ENCODE measurements around the gene C9.
A peak's percentile ranks its signal among the peaks of the same experiment; 100 is the strongest.

C9 gene

GRCh38 chr5:39254671-39255070 lies 109.6 kb downstream of the C9 start:
- H3K9me3 ChIP-seq (ENCODE audit: control insufficient read depth, insufficient read depth, low read depth, low read length), result no peaks in the 10 kb centered on the region
- H3K36me3 ChIP-seq (ENCODE audit: control insufficient read depth in 2 of 2, insufficient read depth in 1 of 2, low read length in 2 of 2), result no peaks in the 10 kb centered on the region
- no peak overlapping the region for H3K4me3 ChIP-seq (ENCODE audit: low read depth, low read length)
- H3K27ac ChIP-seq (ENCODE audit: extremely low read depth, low read depth, low read length), result no peak overlapping the region
- no peaks in the 10 kb centered on the region for H3K4me1 ChIP-seq (ENCODE audit: control insufficient read depth, insufficient read depth, low read length)
- ChIA-PET CTCF (interaction anchor here (0.6 kb wide), 2 partner anchors 16 to 28 kb away, joined by 3 read pairs; no protein-coding TSS in a partner anchor), POLR2A (no interaction called here)
- TF ChIP-seq PRDM1 (tag by site-specific recombination; IDR thresholded peaks at IDR 0.05) (peak; percentile 42; the same call in 1 of the 2 replicates), ZNF404 (tag by site-specific recombination; IDR thresholded peaks at IDR 0.05) (no peak)

DNA sequence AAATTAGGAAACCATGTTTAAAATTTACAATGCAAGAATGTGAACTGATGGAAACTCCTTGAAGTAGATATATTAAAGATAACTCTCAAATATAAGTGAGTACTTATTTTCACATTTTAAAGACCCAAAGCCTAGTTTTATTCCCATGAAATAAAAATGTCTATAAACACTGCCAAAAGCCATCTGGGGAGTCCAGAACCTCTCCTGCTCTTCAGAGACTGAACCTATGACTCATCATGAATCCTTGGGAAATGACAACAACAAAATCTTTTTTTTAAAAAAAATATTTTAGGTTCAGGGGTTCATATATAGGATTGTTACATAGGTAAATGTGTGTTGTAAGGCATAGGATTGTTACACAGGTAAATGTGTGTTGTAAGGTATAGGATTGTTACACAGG lies 111.1 kb downstream of the C9 start:
- ChIA-PET POLR2A (no interaction called here), CTCF (no interaction called here)
- H3K36me3 ChIP-seq (ENCODE audit: control insufficient read depth in 2 of 2, insufficient read depth in 1 of 2, low read length in 2 of 2), result no peaks in the 10 kb centered on the region
- no peak overlapping the region for H3K27ac ChIP-seq (ENCODE audit: extremely low read depth, low read depth, low read length)
- H3K4me3 ChIP-seq (ENCODE audit: low read depth, low read length), result no peak overlapping the region
- no peak for TF ChIP-seq ZNF610 (tag by site-specific recombination; IDR thresholded peaks at IDR 0.05; ENCODE audit: borderline replicate concordance)
- TF ChIP-seq WT1 (tag by site-specific recombination; IDR thresholded peaks at IDR 0.05), result no peak
- H3K9me3 ChIP-seq (ENCODE audit: control insufficient read depth, insufficient read depth, low read depth, low read length), result no peaks in the 10 kb centered on the region
- H3K4me1 ChIP-seq (ENCODE audit: control insufficient read depth, insufficient read depth, low read length), result no peaks in the 10 kb centered on the region

GRCh38 chr5:39249564-39250274 lies 114.6 kb downstream of the C9 start:
- no peak overlapping the region for H3K4me3 ChIP-seq (ENCODE audit: low read depth, low read length)
- H3K36me3 ChIP-seq (ENCODE audit: control insufficient read depth in 2 of 2, insufficient read depth in 1 of 2, low read length in 2 of 2), result no peaks in the 10 kb centered on the region
- H3K27ac ChIP-seq (ENCODE audit: extremely low read depth, low read depth, low read length), result no peak overlapping the region
- no peaks in the 10 kb centered on the region; the same call in 1 of the 2 replicates for H3K9me3 ChIP-seq (ENCODE audit: control insufficient read depth, insufficient read depth, low read depth, low read length)
- no peaks in the 10 kb centered on the region for H3K4me1 ChIP-seq (ENCODE audit: control insufficient read depth, insufficient read depth, low read length)
- TF ChIP-seq ZNF280C (tag by site-specific recombination; IDR thresholded peaks at IDR 0.05) (no peak), ZNF529 (tag by site-specific recombination; IDR thresholded peaks at IDR 0.05; ENCODE audit: insufficient replicate concordance) (no peak), ZNF10 (tag by site-specific recombination; IDR thresholded peaks at IDR 0.05) (no peak), KLF10 (tag by site-specific recombination; IDR thresholded peaks at IDR 0.05) (no peak), ZNF549 (tag by site-specific recombination; IDR thresholded peaks at IDR 0.05) (no peak), ZNF292 (tag by site-specific recombination; IDR thresholded peaks at IDR 0.05; ENCODE audit: borderline replicate concordance, low read depth) (no peak), KLF1 (tag by site-specific recombination; IDR thresholded peaks at IDR 0.05) (no peak), GLIS1 (tag by site-specific recombination; IDR thresholded peaks at IDR 0.05) (no peak), ZNF280D (tag by site-specific recombination; IDR thresholded peaks at IDR 0.05) (no peak), ZNF645 (tag by site-specific recombination; IDR thresholded peaks at IDR 0.05) (no peak), ZNF311 (tag by site-specific recombination; IDR thresholded peaks at IDR 0.05; ENCODE audit: borderline replicate concordance) (no peak), ZNF473 (tag by site-specific recombination; IDR thresholded peaks at IDR 0.05) (no peak)
- TF ChIP-seq, protein P1, sequence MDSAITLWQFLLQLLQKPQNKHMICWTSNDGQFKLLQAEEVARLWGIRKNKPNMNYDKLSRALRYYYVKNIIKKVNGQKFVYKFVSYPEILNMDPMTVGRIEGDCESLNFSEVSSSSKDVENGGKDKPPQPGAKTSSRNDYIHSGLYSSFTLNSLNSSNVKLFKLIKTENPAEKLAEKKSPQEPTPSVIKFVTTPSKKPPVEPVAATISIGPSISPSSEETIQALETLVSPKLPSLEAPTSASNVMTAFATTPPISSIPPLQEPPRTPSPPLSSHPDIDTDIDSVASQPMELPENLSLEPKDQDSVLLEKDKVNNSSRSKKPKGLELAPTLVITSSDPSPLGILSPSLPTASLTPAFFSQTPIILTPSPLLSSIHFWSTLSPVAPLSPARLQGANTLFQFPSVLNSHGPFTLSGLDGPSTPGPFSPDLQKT (IDR thresholded peaks at IDR 0.05; ENCODE audit: borderline replicate concordance, low read depth, low read length), result no peak
- ChIA-PET CTCF (no interaction called here), POLR2A (no interaction called here)

Data from HEK293 (cell line).